Epithelial cell of umbilical artery (primary cell): ENCODE results near the gene ANAPC10. TPM values are rescaled to one million over a fixed set of nuclear protein-coding genes. Genes with fewer than 3 reads are reported as not detected.

Source experiments
- total RNA-seq: library from RNA; depleted of rRNA; stranded (reverse); fragments of >200 nt; gene quantifications from 2 replicates; pipeline ENCODE4 v1.2.3, GENCODE V29; 2014

ANAPC10 gene
- total RNA-seq, result 37.5 and 38.0 TPM in 2 replicates

GRCh38 chr4:145097821-145098674, at the start of gene ANAPC10, which contains the start of gene ABCE1:
Gene ANAPC10 (minus strand): TSS chr4:145098196. CDS start chr4:145096099, 2,097 bp downstream.
Gene ABCE1 (plus strand): TSS chr4:145098311. CDS start chr4:145104413, 6,102 bp downstream.

Other genes with a start within 250 kb of the ANAPC10 start
- gene ABCE1, start 115 bp upstream of the ANAPC10 start, total RNA-seq, result 247 and 278 TPM in 2 replicates
- gene OTUD4, start 82.4 kb upstream of the ANAPC10 start, total RNA-seq, result 18.5 and 27.1 TPM in 2 replicates